ENCODE results near the gene TEX14.

The TEX14 gene, protein sequence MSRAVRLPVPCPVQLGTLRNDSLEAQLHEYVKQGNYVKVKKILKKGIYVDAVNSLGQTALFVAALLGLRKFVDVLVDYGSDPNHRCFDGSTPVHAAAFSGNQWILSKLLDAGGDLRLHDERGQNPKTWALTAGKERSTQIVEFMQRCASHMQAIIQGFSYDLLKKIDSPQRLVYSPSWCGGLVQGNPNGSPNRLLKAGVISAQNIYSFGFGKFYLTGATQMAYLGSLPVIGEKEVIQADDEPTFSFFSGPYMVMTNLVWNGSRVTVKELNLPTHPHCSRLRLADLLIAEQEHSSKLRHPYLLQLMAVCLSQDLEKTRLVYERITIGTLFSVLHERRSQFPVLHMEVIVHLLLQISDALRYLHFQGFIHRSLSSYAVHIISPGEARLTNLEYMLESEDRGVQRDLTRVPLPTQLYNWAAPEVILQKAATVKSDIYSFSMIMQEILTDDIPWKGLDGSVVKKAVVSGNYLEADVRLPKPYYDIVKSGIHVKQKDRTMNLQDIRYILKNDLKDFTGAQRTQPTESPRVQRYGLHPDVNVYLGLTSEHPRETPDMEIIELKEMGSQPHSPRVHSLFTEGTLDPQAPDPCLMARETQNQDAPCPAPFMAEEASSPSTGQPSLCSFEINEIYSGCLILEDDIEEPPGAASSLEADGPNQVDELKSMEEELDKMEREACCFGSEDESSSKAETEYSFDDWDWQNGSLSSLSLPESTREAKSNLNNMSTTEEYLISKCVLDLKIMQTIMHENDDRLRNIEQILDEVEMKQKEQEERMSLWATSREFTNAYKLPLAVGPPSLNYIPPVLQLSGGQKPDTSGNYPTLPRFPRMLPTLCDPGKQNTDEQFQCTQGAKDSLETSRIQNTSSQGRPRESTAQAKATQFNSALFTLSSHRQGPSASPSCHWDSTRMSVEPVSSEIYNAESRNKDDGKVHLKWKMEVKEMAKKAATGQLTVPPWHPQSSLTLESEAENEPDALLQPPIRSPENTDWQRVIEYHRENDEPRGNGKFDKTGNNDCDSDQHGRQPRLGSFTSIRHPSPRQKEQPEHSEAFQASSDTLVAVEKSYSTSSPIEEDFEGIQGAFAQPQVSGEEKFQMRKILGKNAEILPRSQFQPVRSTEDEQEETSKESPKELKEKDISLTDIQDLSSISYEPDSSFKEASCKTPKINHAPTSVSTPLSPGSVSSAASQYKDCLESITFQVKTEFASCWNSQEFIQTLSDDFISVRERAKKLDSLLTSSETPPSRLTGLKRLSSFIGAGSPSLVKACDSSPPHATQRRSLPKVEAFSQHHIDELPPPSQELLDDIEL (N-terminal part only)

DNA sequence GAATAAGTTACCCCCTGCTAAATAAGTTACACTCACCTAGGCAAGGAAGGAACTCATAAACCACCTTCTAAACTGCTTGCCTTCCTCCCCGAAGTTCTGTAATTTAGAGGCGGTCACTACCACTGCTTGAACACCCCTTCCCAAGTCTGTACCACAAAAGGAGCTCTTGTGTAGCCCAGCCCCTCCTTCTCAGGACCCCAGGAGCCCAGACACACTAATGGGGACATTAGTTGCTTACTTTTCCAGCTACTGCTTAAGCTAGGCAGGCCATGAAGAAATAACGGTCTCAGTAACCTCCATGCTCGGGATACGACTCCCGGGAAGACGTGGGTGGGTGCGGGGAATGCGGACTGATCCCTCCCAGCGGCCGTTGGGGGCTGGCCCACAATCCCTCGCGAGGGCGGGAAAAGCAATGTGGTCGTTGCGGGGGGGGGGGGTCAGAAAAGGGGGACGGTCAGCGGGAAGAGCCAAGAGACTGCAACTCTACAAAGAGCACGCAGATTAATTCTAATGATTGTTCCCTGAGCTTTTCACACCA lies at the start of gene TEX14:
TSS of gene TEX14 (minus strand) at position 345 of the 538 bp plus-strand sequence. CDS start 40,044 bp downstream, outside the sequence.
- no peak for DNase-seq

DNA sequence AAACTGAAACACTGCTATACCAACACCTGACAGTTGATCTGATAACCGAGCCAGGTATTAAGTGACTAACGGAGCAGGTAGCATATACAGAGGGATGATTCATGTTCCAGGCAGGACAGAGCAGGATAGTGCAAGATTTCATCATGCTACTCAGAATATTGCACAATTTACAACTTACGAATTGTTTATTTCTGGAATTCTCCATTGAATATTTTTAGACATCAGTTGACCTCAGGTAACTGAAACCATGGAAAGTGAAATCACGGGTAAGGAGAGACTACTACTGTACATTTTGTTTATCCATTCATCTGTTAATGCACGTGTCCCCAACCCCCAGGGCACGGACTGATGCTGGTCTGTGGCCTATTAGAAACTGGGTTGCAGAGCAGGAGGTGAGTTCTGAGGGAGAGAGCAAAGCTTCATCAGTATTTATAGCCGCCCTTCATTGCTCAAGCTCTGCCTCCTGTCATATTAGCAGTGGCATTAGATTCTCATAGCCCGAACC lies 49.3 kb upstream of the TEX14 start:
- no peak for DNase-seq

DNA sequence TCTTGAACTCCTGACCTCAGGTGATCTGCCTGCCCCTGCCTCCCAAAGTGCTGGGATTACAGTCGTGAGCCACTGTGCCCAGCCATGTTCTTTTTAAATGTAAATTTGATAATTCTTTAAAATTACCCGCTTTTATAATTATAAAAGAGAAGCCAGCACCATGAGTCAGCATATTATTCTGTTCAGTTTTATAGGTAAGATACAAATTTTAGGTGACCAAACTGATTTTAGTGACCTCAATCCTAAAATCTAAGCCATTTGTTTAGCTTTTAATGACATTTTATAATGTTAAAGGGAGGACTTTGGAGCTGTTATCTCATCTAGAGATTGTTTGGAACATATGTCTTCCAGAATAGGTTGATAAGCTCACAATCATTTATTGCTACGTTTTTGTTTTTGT lies 43.0 kb upstream of the TEX14 start:
- no peak for DNase-seq

DNA sequence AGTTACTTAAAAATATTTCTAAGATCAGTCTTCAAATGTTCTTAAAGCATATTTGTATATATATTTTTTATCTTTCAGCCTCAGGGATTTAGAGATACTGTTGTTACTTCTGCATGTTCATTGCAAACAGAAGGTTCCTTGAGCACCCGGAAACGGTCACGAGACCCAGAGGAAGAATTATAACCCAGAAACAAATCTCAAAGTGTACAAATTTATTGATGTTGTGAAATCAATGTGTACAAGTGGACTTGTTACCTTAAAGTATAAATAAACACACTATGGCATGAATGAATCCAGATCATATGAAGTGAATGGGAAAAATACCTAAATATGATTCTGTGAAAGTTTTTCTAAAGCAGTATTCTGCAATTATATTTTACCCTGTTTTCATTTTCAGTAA lies 42.2 kb upstream of the TEX14 start:
- no peak for DNase-seq

DNA sequence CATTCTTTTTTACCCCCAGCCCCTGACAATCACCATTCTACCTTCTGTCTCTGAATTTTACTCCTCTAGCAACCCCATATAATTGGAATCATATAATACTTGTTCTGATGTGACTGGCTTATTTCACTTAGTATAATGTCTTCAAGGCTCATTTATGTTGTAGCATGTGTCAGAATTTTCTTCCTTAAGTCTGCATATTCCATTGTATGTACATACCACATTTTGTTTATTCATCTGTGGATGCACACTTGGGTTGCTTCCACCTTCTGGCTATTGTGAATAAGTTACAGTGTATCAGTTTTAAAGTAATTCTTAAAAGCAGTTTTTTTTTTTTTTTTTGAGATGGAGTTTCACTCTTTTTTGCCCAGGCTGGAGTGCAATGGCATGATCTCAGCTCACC lies 39.1 kb upstream of the TEX14 start:
- DNase-seq, result no peak

DNA sequence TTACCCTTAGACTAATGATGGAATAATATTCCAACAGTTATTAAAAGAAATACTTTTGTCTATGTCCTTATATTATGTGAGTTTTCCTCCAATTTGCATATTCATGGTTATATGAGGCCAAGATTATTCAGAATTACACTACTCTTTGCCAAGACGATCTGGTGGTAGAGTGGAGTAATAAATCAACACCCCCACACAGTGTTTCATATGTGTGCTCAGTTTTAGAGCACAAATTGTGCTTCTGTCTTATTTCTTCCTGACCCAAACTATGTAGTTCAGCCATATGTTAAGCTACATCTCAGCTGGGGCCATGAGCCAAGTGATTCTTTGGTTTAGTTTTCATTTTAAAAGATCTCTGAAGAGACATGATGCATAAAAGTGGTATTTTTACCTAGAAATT lies 37.0 kb upstream of the TEX14 start:
- DNase-seq, result no peak

DNA sequence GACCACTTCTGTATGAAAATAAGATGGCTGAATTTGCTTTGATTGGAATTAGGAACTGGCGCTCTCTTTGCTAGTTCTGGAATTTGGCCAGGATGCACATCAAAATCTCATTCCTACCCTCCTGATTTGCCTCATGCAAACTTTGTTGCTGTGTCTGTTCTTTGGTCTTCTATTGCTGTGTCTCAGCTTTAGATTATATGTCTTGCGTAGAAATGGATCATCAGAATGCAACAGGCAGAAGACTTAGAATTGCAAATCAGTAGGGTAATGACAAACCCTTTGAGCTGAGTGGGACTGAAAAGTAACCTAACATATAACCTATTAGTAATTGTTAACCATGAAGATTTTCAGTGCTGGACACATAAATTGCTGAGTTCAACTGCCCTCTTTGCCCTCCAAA lies 30.9 kb upstream of the TEX14 start:
- DNase-seq, result no peak

DNA sequence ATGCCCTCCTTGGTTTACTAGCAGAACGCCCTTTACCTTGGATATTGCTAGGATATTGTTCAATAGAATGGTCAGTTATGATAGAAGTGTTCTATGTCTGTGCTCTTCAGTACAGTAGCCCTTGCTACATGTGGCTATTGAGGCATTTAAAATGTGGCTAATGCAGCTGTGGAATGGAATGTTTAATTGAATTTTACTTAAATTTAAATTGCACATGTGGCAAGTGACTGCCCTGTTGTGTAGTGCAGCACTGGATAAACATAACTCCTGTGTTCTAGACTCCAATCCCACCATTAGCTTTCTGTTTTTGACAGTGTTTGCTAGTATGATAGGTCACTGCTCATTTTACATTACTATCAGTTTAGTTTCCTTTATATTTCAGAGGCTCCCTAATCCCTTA lies 30.4 kb upstream of the TEX14 start:
- no peak for DNase-seq

DNA sequence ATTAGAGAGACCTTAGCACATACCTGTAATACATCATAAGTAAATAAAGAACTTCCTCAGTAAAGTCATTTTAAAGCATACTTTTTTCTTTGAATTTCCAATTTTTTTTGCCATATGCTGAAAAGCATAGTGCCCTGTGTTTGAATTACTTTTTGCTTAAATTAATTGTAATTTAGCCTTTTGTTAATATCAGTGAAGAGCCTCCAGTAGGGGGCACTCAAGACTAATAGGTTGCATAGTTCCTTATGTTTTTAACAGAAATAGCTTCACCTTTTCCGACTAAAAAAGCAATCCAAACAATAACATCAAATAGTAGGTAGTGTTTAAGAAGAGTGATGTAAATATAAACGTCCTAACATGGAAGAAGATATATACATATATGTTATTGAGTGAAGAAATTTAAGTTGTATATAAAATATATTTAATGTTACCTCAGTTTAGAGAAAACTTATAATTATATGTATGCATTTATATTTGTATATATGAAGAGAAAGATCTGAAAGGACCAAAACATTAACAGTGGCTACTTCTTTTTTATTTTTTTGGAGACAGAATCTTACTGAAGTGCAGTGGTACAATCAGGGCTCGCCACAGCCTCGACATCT lies 19.2 kb upstream of the TEX14 start:
- DNase-seq, result peak; percentile 68

DNA sequence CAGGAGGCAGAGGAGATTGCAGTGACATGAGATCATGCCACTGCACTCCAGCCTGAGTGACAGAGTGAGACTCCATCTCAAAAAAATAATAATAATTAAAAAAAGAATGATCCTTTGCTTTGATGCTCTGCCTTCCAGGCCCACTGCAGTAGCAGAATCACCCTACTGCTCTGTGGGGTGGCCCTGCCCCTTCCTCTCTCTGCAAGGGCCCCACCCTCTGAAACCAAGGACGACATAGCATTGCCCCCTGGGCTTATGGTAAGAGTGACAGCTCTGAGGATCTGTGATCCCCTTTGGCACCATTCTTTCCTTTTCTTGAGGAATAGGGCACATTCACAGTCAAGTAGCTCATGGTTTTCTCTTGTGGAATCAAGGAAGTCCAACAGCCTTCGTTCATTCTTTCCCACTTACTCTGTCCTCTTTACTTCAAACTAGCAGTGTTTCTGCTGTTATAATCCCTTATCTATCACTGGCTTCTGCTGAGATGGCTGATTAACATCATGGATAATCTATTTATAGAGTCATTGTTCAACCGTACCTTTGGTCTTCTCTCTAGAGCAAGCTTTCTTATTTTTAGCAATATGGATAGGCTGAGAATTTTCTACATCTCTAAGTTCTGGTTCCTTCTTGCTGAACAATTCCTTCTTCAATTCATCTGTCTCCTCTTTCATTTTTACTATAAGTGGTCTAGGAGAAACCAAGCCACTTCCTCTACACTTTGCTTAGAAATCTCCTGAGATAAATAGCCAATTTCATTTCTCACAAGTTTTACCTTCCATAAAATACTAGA lies 14.7 kb upstream of the TEX14 start:
- DNase-seq, result no peak

DNA sequence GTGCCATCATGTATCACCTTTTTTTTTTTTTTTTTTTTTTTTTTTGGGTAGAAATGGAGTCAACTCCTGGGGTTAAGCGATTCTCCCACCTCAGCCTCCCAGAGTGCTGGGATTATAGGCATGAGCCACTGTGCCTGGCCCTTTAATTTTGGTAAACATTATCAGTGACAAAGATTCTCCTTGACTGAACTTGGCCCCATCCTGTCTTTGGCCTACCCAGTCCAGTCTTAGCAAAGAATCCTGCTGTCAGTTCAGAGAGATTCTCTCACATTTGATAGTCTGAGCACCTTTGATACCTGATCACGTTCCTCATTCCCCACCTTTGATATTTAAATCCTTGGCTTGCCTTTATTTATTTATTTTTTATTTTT lies 12.1 kb upstream of the TEX14 start:
- DNase-seq, result no peak

DNA sequence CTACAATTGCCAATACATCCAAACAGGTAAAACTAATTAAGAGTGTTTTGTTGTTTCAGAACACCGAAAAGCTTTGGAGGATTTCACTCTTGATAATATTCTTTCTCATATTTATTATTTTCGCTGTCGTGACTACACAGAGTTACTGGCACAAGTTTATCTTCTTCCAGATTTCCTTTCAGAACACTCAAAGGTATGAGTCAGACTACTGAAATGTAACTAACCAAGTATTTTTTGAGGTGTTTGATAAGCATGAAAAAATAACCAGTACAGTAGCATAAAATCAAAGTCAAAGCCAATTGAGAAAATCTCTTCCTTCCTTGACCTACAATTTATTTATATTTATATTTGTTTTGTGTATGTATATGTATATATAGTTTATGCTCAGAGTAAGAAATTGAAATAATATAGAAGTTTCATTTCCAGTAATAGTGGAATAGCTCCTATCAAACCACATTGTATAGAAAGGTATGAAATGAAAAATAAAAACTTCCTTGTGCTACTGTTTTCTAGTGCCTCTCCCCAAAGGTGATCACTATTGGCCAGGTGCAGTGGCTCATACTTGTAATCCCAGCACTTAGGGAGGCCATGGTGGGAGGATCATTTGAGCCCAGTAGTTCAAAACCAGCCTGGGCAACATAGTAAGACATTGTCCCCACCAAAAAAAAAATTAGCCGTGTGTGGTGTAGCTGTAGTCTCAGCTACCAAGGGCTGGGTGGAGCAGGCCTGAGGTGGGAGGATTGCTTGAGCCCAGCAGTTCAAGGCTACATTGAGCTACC lies 11.5 kb upstream of the TEX14 start:
- no peak for DNase-seq

DNA sequence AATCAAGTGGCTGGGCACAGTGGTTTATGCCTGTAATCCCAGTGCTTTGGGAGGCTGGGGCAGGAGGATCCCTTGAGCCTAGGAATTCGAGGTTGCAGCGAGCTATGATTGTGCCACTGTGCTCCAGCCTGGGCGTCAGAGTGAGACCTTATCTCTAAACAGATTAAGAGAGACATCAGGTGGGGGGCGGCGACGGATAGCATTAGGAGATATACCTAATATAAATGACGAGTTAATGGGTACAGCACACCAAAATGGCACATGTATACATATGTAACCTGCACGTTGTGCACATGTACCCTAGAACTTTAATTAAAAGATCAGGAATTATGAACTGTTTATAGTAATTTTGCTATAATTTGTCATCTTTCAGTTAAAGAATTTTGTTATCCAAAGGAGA lies 10.9 kb upstream of the TEX14 start:
- no peak for DNase-seq

DNA sequence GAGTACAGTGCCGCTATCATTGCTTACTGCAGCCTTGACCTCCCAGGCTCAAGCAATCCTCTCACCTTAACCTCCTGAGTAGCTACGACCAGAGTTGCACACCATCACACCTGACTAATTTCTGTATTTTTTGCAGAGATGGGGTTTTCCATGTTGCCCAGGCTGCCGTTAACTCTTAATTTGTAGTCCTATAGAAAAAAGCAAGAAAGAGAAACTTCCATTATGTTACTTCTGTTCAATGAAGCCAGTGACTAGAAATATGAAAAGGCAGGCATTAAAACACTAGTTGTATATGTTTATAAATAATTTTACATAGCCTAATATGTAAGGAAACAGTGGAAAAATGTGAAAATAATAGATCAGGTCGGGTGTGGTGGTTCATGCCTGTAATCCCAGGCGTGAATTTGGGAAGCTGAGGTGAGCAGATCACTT lies 10.2 kb upstream of the TEX14 start:
- DNase-seq, result no peak

DNA sequence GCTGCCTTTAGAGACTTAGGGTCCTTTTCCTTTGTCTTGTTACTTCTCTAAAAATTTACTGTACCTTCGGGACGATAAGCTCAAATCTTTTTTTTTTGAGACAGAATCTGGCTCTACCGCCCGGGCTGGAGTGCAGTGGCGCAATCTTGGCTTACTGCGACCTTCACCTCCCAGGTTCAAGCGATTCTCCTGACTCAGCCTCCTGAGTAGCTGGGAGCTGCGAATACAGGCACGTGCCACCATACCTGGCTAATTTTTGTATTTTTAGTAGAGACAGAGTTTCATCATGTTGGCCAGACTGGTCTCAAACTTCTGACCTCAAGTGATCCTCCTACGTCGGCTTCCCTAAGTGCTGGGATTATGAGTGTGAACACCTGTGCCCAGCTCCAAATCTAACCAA lies 7.9 kb upstream of the TEX14 start:
- DNase-seq, result no peak

DNA sequence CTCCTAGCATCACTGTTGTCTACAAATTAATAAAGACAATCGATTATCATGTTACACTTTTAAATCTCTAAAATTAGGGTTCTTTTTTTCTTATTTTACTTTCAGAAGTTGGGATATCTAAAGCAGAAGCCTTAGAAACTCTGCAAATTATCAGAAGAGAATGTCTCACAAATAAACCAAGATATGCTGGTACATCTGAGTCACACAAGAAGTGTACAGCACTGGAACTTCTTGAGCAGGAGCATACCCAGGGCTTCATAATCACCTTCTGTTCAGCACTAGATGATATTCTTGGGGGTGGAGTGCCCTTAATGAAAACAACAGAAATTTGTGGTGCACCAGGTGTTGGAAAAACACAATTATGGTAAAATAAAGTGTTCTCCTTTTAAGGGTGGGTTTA lies 3.0 kb upstream of the TEX14 start:
- no peak for DNase-seq

DNA sequence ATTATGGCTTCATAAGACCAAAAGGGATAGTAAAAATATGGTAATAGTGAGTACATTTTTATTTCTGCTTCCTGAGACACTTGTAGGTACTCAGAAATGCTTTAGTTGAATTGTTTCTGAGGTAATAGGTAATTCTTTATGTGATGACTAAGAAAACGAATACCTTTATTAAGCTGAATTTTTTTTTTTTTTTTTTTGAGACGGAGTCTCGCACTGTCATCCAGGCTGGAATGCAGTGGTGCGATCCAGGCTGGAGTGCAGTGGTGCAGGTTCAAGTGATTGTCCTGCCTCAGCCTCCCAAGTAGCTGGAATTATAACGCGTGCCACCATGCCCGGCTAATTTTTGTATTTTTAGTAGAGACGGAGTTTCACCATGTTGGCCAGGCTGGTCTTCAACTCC lies 2.5 kb upstream of the TEX14 start:
- no peak for DNase-seq

DNA sequence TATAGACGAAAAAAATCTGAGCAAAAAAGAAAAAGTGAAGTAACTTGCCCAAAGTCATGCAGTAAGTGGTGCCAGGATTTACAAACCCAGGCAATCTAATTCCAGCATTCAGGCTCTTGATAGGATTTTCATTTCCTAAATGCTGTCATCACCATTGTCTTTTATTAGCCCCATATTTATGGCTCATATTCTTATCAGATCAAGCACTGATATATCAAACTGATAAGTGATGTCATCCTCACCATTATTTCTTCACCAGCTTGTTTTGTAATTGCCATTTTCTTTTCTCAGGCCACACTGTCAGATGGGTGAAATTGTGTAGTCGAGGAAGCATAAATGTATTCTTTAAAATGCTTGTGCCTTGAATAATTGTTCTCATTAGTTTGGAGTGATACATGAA lies 1.9 kb upstream of the TEX14 start:
- DNase-seq, result no peak

DNA sequence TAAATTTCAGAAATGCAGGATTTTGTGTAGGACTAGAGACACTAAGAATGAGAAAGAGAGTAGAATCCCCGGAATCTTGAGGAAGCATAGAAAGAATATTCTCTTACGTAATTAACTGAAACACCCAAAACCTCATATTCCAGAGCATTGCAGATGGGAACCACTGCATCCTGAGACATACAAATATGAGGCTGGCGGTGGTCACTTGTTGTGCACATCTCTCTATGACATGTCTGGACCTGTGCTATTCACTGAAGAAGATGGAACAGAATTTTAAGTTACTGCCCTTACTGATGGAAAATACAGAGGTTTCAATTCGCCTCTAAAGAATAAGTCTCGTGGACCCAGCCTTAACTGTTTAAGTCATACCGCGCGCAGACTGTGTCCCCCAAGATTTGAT lies 1.4 kb upstream of the TEX14 start:
- no peak for DNase-seq

DNA sequence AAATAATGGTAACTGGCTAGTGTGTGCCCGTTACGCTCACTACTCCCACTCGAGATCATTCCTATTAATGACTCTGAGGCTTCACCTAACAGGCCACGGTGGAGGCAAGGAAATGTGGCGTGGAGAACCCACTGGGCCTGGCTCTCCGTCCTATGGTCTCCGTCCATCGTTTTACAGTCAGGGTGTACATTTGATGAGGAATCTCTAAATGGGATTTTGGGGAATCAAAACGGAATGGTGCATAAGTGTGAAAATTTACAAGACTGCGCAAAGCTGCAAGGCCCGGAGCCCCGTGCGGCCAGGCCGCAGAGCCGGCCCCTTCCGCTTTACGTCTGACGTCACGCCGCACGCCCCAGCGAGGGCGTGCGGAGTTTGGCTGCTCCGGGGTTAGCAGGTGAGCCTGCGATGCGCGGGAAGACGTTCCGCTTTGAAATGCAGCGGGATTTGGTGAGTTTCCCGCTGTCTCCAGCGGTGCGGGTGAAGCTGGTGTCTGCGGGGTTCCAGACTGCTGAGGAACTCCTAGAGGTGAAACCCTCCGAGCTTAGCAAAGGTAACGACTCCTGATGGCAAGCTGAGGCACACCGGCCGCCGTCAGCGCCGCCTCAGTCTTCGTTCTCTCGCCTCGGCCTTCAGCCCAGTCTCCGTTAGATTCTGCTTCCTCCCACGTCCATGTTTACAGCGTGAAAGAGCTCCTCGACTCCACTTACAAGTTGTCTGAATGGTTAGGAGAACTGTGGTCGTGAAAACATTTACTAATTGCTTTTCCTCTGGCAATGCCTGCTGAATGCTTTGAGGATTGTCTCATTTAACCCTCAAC lies 602 bp upstream of the TEX14 start, which contains the start of gene RAD51C:
TSS of gene RAD51C (plus strand) at position 364 of the 817 bp plus-strand sequence. CDS start at position 406, 42 bp downstream.
- DNase-seq, result peak; percentile 90
